ENCODE measurements around the gene CAPN2.

The CAPN2 gene

DNA sequence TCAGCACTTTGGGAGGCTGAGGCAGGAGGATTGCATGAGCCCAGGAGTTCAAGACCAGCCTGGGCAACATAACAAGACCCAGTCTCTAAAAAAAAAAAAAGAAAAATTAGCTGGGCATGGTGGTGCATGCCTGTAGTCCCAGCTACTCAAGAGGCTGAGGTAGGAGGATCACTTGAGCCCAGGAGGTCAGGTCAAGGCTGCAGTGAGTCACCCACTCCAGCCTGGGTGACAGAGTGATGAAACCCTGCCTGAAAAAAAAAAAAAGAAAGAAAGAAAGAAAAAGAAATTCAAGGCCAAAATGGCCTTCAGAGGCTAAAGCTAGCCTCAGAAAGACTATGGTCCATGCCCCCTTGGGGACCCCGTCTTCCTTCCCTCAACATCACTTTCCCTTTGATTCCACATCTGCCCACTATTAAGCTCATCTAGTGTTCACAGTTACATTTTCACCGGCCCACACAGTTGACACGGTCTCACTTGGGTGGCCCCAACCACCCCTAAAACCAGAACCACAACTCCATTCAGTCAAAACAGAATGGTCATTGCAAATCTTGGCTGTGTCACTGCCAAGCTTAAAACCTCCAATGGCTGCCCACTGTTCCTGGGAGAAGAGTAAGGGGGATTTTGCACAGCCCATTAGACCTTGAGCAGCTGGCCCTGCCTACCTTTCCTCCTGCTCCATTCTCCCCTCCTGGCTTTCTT, 44.7 kb upstream of the CAPN2 start:
- no peak overlapping the region for H3K4me3 ChIP-seq (IDR thresholded peaks at IDR 0.05; ENCODE audit: insufficient read depth, low read depth, low read length)
- no peak overlapping the region for H2AFZ ChIP-seq (ENCODE audit: low read depth)
- TF ChIP-seq, protein P1, sequence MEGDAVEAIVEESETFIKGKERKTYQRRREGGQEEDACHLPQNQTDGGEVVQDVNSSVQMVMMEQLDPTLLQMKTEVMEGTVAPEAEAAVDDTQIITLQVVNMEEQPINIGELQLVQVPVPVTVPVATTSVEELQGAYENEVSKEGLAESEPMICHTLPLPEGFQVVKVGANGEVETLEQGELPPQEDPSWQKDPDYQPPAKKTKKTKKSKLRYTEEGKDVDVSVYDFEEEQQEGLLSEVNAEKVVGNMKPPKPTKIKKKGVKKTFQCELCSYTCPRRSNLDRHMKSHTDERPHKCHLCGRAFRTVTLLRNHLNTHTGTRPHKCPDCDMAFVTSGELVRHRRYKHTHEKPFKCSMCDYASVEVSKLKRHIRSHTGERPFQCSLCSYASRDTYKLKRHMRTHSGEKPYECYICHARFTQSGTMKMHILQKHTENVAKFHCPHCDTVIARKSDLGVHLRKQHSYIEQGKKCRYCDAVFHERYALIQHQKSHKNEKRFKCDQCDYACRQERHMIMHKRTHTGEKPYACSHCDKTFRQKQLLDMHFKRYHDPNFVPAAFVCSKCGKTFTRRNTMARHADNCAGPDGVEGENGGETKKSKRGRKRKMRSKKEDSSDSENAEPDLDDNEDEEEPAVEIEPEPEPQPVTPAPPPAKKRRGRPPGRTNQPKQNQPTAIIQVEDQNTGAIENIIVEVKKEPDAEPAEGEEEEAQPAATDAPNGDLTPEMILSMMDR (conservative IDR thresholded peaks at IDR 0.05; ENCODE audit: low read depth, low read length): no peak
- no peaks in the 10 kb centered on the region for H3K4me1 ChIP-seq (ENCODE audit: low read depth, poor library complexity, severe bottlenecking)
- no peak overlapping the region for H3K4me2 ChIP-seq
- H4K20me1 ChIP-seq (ENCODE audit: insufficient read depth): no peaks in the 10 kb centered on the region
- H3K79me2 ChIP-seq (ENCODE audit: insufficient read depth, low read depth): no peaks in the 10 kb centered on the region
- H3K36me3 ChIP-seq (ENCODE audit: insufficient read depth): no peaks in the 10 kb centered on the region
- no peak overlapping the region for H3K27ac ChIP-seq
- H3K27me3 ChIP-seq (ENCODE audit: insufficient read depth, low read depth): no peaks in the 10 kb centered on the region
- no peak overlapping the region for H3K9ac ChIP-seq

- Histone ChIP-seq H3K4me1 (ENCODE audit: low read depth, poor library complexity, severe bottlenecking) (no peaks in the 10 kb centered on the region), H3K27me3 (ENCODE audit: insufficient read depth, low read depth) (no peaks in the 10 kb centered on the region), H3K9ac (no peak overlapping the region), H2AFZ (ENCODE audit: low read depth) (no peak overlapping the region), H3K4me2 (no peak overlapping the region), H3K36me3 (ENCODE audit: insufficient read depth) (no peaks in the 10 kb centered on the region), H3K27ac (no peak overlapping the region), H4K20me1 (ENCODE audit: insufficient read depth) (no peaks in the 10 kb centered on the region), H3K79me2 (ENCODE audit: insufficient read depth, low read depth) (no peaks in the 10 kb centered on the region), H3K4me3 (IDR thresholded peaks at IDR 0.05; ENCODE audit: insufficient read depth, low read depth, low read length) (no peak overlapping the region)
- TF ChIP-seq, protein P1 (conservative IDR thresholded peaks at IDR 0.05; ENCODE audit: low read depth, low read length): no peak
Observed at GRCh38 chr1:223669003-223669795, 43.1 kb upstream of the CAPN2 start.

- Histone ChIP-seq H3K4me2 (no peak overlapping the region), H3K27ac (no peak overlapping the region), H4K20me1 (ENCODE audit: insufficient read depth) (no peaks in the 10 kb centered on the region), H3K27me3 (ENCODE audit: insufficient read depth, low read depth) (no peaks in the 10 kb centered on the region), H3K9ac (no peak overlapping the region), H3K4me3 (IDR thresholded peaks at IDR 0.05; ENCODE audit: insufficient read depth, low read depth, low read length) (no peak overlapping the region), H3K36me3 (ENCODE audit: insufficient read depth) (no peaks in the 10 kb centered on the region), H2AFZ (ENCODE audit: low read depth) (no peak overlapping the region), H3K4me1 (ENCODE audit: low read depth, poor library complexity, severe bottlenecking) (no peaks in the 10 kb centered on the region), H3K79me2 (ENCODE audit: insufficient read depth, low read depth) (no peaks in the 10 kb centered on the region)
- TF ChIP-seq, protein P1 (conservative IDR thresholded peaks at IDR 0.05; ENCODE audit: low read depth, low read length): peak; percentile 58
Observed at GRCh38 chr1:223670458-223671159, 41.7 kb upstream of the CAPN2 start.

DNA sequence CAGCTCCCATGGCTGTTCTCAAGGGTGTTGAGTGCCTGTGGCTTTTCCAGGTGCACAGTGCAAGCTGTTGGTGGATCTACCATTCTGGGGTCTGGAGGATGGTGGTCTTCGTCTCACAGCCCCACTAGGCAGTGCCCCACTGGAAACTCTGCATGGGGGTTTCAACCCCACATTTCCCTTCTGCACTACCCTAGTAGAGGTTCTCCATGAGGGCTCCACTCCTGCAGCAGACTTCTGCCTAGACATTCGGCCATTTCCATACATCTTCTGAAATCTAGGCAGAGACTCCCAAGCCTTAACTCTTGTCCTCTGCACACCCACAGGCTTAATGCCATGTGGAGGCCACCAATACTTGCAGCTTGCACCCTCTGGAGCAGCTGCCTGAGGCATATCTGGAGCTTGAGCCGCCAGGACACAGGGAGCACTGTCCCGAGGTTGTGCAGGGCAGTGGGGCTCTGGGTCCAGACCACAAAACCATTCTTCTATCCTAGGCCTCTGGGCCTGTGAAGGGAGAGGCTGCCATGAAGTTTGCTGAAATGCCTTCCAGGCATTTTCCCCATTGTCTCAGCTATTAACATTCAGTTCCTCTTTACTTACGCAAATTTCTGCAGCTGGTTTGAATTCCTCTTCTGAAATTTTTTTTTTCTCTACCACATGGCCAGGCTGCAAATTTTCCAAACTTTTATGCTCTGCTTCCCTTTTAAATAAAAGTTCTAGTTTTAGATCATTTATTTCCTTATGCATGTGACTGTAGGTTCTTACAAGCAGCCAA, 38.0 kb upstream of the CAPN2 start:
- H2AFZ ChIP-seq (ENCODE audit: low read depth): no peak overlapping the region
- no peaks in the 10 kb centered on the region for H4K20me1 ChIP-seq (ENCODE audit: insufficient read depth)
- no peak overlapping the region for H3K4me3 ChIP-seq (IDR thresholded peaks at IDR 0.05; ENCODE audit: insufficient read depth, low read depth, low read length)
- no peaks in the 10 kb centered on the region for H3K36me3 ChIP-seq (ENCODE audit: insufficient read depth)
- no peak overlapping the region for H3K4me2 ChIP-seq
- no peaks in the 10 kb centered on the region for H3K4me1 ChIP-seq (ENCODE audit: low read depth, poor library complexity, severe bottlenecking)
- no peak overlapping the region for H3K9ac ChIP-seq
- H3K27me3 ChIP-seq (ENCODE audit: insufficient read depth, low read depth): no peaks in the 10 kb centered on the region
- no peak overlapping the region for H3K27ac ChIP-seq
- no peaks in the 10 kb centered on the region for H3K79me2 ChIP-seq (ENCODE audit: insufficient read depth, low read depth)
- TF ChIP-seq, protein P1 (conservative IDR thresholded peaks at IDR 0.05; ENCODE audit: low read depth, low read length): no peak
